HPDE6-E6E7 (cell line): ENCODE measurements around the gene ZNF687.
A peak's percentile ranks its signal among the peaks of the same experiment; 100 is the strongest.

ENCODE experiments used
- DNase-seq: peaks from one replicate; pipeline ENCODE4 v3.0.0; 2011; ENCODE audit warnings: missing footprints; ENCODE audit errors: extremely low spot score

The ZNF687 gene

GRCh38 chr1:151312826-151313225 is 30.7 kb downstream of the ZNF687 start:
- DNase-seq = no peak

- DNase-seq = no peak
Observed at GRCh38 chr1:151313501-151313900, 31.4 kb downstream of the ZNF687 start.

- DNase-seq = no peak
Observed at GRCh38 chr1:151314137-151314875, 32.2 kb downstream of the ZNF687 start.

GRCh38 chr1:151315565-151316235 is 33.6 kb downstream of the ZNF687 start:
- no peak for DNase-seq

- DNase-seq = no peak
Observed at GRCh38 chr1:151318975-151319374, 36.9 kb downstream of the ZNF687 start.

- DNase-seq = no peak
Observed at GRCh38 chr1:151324390-151324930, 42.4 kb downstream of the ZNF687 start.

- DNase-seq = no peak
Observed at GRCh38 chr1:151325231-151325630, 43.1 kb downstream of the ZNF687 start.

- DNase-seq = no peak
Observed at GRCh38 chr1:151325646-151326429, 43.7 kb downstream of the ZNF687 start.

- no peak for DNase-seq
Observed at GRCh38 chr1:151326619-151327222, 44.6 kb downstream of the ZNF687 start.

GRCh38 chr1:151327223-151327902 is 45.3 kb downstream of the ZNF687 start, which contains the start of gene PI4KB:
Gene PI4KB, minus strand, starts transcription at chr1:151327416. Its CDS starts 10,935 bp downstream, at chr1:151316481.
- peak; percentile 98 for DNase-seq

- DNase-seq = no peak
Observed at GRCh38 chr1:151327903-151328674, 46.0 kb downstream of the ZNF687 start.

GRCh38 chr1:151334822-151335221 is 52.7 kb downstream of the ZNF687 start:
- DNase-seq = no peak

- DNase-seq = no peak
Observed at GRCh38 chr1:151336556-151336955, 54.5 kb downstream of the ZNF687 start.

GRCh38 chr1:151340870-151341754 is 59.0 kb downstream of the ZNF687 start:
- DNase-seq = peak; percentile 50
